Omental fat pad (tissue), 4 donors: Measurements from ENCODE around the gene RNU4-1. TPM values are rescaled to one million over a fixed set of nuclear protein-coding genes. Genes with fewer than 3 reads are reported as not detected.
A peak's percentile ranks its signal among the peaks of the same experiment; 100 is the strongest.

Experiments used
- ATAC-seq: fragments of 150-250 bp; one replicate; pipeline ENCODE4 v1.9.1; 2016; ENCODE audit warnings: mild to moderate bottlenecking, moderate library complexity; ENCODE audit not compliant: low FRiP score
- DNase-seq: peaks from one replicate; pipeline ENCODE4 v3.0.0-alpha.2; 2019; ENCODE audit warnings: low spot score
- total RNA-seq, 4 donors: library from RNA; depleted of rRNA; stranded (reverse); fragments of >200 nt; gene quantifications; one replicate each; pipeline ENCODE4 v1.1.0, GENCODE V29; 2016
- TF ChIP-seq, protein P1 (sequence below), 3 donors: fragments of 450-650 bp; IDR thresholded peaks; one replicate each; pipeline ENCODE4 v1.5.1; 2016 to 2017; ENCODE audit warnings: antibody characterized with exemption in 3 of 3, mild to moderate bottlenecking in 3 of 3, moderate library complexity in 2 of 3

Gene RNU4-1
- total RNA-seq, 4 donors from 2014 or later, result under 0.01 TPM; not detected in 2

DNA sequence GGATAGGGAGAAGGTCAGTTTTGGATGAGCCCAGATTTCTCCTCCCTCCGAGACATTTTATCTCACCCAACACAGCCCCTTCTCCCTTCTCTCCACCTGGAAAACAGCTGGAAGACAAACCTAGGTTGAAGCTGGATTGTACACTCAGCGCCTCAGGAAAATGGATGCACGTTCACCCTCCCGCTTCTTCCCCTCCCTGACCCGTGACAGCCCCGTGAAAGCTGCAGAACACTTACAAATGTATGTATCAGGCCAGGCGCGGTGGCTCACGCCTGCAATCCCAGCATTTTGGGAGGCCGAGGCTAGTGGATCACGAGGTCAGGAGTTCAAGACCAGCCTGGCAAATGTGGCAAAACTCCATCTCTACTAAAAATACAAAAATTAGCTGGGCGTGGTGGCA lies 5.5 kb downstream of the RNU4-1 start:
- TF ChIP-seq, protein P1, sequence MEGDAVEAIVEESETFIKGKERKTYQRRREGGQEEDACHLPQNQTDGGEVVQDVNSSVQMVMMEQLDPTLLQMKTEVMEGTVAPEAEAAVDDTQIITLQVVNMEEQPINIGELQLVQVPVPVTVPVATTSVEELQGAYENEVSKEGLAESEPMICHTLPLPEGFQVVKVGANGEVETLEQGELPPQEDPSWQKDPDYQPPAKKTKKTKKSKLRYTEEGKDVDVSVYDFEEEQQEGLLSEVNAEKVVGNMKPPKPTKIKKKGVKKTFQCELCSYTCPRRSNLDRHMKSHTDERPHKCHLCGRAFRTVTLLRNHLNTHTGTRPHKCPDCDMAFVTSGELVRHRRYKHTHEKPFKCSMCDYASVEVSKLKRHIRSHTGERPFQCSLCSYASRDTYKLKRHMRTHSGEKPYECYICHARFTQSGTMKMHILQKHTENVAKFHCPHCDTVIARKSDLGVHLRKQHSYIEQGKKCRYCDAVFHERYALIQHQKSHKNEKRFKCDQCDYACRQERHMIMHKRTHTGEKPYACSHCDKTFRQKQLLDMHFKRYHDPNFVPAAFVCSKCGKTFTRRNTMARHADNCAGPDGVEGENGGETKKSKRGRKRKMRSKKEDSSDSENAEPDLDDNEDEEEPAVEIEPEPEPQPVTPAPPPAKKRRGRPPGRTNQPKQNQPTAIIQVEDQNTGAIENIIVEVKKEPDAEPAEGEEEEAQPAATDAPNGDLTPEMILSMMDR (IDR thresholded peaks at IDR 0.05), result no peak
- DNase-seq (no peak), ATAC-seq (no peak)

DNA sequence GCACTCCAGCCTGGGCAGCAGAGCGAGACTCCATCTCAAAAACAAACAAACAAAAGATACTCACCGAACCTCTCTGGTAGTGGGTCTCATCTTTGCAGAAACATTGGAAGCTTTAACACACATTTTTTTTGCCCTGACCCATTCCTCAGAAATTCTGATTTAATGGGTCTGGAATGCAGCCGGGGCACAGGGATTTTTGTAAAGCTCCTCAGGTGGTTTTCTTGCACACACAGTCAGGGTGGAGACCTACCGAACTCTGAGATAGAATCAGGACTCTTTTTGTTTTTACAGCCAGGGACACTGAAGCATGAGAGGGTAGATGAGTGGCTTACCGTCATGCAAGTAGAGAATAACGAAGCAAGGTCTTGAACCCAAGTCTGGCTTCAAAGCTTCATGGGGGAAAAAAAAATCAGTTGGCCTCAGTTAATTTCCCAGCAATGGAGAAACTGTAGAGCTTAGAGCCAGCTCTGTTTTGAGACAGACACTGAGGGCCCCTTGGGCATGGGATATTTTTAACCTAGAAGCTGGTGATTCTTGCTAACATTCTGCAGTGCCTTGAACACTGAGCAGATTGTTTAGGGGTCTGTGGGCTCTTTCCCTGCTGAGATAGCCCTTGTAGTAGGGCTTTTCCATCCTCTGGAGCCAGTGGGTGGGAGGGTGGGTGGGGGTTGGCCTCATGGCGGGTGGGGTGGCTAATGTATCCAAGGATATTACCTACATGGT lies 6.1 kb downstream of the RNU4-1 start:
- ATAC-seq (no peak), DNase-seq (no peak)
- TF ChIP-seq, protein P1 (IDR thresholded peaks at IDR 0.05), result no peak

DNA sequence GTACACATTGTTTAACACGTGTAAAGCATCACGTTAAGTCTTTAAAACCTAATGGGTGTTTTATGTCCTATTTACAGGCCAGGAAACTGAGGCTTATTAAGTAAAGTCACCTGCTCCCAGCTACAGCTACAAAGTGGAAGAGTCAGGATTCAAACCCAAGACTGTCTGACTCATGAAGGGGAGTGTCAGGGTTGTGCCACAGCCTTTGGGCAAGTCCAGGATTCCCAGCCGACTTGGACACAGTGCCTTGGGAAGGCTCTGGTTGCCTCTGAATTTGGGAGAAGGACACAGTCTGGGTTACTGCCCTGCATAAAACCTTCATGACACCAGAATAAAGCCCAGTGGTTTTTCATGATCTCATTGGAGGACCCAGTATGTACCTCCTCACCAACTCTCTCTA lies 8.7 kb downstream of the RNU4-1 start:
- ATAC-seq (no peak), DNase-seq (no peak)
- TF ChIP-seq, protein P1 (IDR thresholded peaks at IDR 0.05), result no peak

DNA sequence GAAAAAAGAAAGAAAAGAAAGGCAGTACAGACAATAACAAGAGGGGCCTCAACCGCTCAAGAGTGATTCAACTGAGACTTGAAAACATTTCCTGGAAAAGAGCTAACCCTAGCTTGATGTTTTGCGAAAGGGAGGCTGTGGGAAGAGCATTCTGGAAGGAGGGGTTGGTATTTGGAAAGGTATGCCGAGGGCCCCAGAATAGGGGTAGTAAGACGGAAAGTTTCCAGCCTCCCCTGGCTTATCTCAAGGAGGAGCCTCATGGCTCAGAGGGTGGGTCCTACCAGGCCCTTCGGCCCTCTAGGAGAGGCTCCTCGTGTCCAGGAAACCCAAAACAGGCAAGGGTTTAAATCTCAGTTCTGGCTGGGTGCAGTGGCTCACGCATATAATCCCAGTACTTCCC lies 9.7 kb downstream of the RNU4-1 start:
- ATAC-seq, result peak; percentile 20
- DNase-seq, result no peak
- TF ChIP-seq, protein P1 (IDR thresholded peaks at IDR 0.05), result no peak

DNA sequence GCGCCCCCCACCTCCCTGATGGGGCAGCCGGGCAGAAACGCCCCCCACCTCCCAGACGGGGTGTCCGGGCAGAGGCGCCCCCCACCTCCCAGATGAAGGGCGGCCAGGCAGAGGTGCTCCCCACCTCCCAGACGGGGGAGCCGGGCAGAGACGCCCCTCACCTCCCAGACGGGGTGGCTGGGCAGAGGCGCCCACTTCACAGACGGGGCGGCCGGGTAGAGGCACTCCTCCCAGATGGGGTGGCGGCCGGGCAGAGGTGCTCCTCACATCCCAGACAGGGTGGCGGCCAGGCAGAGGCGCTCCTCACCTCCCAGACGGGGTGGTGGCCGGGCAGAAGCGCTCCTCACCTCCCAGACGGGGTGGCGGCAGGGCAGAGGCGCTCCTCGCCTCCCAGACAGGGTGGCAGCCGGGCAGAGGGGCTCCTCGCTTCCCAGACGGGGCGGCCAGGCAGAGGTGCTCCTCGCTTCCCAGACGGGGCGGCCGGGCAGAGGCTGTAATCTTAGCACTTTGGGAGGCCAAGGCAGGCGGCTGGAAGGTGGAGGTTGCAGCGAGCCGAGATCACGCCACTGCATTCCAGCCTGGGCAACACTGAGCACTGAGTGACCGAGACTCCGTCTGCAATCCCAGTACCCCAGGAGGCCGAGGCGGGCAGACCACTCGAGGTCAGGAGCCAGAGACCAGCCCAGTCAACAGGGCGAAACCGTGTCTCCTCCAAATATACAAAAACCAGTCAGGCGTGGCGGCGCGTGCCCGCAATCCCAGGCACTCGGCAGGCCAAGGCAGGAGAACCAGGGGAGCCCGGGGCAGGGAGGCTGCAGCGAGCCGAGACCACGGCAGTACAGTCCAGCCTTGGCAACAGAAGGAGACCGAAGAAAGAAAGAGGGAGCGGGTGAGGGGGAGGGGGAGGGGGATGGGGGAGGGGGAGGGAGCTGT lies 14.6 kb downstream of the RNU4-1 start:
- no peak for DNase-seq
- TF ChIP-seq, protein P1 (IDR thresholded peaks at IDR 0.05), result no peak
- no peak for ATAC-seq

DNA sequence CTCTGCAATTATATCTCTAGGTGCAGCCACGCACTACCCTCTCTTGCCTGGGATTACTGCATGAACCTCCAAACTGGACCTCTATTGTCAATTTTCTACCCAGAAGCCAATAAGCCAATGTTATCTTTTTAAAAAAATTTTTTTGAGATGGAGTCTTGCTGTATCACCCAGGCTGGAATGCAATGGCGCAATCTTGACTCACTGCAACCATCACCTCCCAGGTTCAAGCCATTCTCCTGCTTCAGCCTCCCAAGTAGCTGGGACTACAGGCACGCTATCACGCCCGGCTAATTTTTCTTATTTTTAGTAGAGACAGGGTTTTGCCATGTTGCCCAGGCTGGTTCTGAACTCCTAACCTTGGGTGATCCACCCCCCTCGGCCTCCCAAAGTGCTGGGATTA lies 16.3 kb downstream of the RNU4-1 start:
- no peak for DNase-seq
- peak; percentile 64 for ATAC-seq
- TF ChIP-seq, protein P1 (IDR thresholded peaks at IDR 0.05), result no peak
